Measurements from ENCODE around the gene EMILIN3.

GRCh38 chr20:41359541-41360011, 7.0 kb downstream of the EMILIN3 start:
- TF ChIP-seq CTCF (IDR thresholded peaks at IDR 0.05 in 4 of 5, conservative IDR thresholded peaks at IDR 0.05 in 1 of 5), result no peak
- no peak for TF ChIP-seq POLR2A (IDR thresholded peaks at IDR 0.05)
